GM12864 (cell line): ENCODE results near the gene PPM1J.
A peak's percentile ranks its signal among the peaks of the same experiment; 100 is the strongest.

ENCODE experiments used
- DNase-seq: peaks from one replicate; pipeline ENCODE4 v3.0.0-alpha.2; 2011; ENCODE audit warnings: low read depth
- H3K4me3 ChIP-seq: 2 replicates; pipeline ENCODE4 v1.5.1; 2011; ENCODE audit warnings: mild to moderate bottlenecking, low read depth, low read length, control low read depth
- TF ChIP-seq, protein P1 (sequence below): IDR thresholded peaks from 2 replicates; pipeline ENCODE4 v1.5.1; 2011; ENCODE audit warnings: low read depth, mild to moderate bottlenecking, moderate library complexity, low read length, control low read depth, inconsistent platforms; ENCODE audit errors: missing control alignments

Gene PPM1J

DNA sequence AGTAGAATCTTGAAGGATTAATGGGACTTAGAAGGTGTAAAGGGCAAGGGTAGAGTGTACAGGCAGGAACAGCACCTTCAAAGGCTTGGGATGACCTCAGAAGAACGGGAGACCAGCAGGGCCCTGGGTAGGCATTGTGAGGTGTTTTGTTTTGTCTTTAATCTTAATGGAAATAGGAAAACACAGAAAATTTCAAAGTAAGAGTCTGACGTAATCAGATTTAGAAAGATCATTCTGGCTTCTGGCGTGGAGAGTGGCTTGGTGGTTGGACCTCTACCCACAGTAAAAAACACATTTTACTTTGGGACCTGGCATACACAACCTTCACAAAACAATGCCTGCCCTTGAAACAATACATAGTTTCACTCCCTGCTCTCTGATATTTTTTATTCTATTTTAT is 36.5 kb downstream of the PPM1J start:
- TF ChIP-seq, protein P1, sequence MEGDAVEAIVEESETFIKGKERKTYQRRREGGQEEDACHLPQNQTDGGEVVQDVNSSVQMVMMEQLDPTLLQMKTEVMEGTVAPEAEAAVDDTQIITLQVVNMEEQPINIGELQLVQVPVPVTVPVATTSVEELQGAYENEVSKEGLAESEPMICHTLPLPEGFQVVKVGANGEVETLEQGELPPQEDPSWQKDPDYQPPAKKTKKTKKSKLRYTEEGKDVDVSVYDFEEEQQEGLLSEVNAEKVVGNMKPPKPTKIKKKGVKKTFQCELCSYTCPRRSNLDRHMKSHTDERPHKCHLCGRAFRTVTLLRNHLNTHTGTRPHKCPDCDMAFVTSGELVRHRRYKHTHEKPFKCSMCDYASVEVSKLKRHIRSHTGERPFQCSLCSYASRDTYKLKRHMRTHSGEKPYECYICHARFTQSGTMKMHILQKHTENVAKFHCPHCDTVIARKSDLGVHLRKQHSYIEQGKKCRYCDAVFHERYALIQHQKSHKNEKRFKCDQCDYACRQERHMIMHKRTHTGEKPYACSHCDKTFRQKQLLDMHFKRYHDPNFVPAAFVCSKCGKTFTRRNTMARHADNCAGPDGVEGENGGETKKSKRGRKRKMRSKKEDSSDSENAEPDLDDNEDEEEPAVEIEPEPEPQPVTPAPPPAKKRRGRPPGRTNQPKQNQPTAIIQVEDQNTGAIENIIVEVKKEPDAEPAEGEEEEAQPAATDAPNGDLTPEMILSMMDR, result no peak
- H3K4me3 ChIP-seq, result no peak overlapping the region
- no peak for DNase-seq

DNA sequence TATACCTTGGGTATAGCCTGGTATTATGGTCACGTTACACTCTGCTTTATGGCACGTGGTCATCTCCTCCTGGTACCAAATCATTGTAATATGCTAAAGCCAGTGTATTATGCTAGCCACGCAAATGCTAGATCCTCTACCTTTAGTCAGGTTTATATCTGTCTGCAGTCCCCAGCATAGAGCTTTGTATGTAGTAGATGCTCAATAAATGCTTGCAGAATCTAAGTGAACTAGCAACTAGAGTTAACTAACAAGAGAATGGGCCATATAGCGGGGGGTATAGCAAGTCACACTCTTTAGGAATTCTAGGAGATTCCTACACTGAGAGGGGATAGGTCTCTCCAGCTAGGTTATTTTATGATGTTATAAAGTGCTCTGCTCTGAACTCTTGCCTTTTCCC is 37.6 kb downstream of the PPM1J start:
- DNase-seq, result no peak
- TF ChIP-seq, protein P1, result no peak
- H3K4me3 ChIP-seq, result no peak overlapping the region

DNA sequence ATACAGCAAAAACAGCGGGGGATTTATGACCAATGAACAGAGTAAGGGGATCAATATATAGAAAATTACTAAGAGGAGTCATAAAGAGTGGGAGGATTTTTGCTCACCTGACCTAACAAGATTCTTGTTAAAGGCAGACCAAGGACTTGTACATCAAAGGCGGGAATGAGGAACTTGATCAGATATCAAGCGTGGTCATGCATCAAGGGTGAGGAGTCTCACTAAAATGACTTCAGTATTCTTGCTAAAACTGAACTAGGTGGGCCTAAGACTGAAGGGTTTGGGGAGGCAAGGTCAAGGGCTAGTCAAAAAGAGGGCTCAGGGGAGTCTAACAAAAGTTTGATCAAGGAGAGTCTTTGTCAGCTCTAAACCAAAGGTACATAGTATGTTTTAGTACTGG is 38.6 kb downstream of the PPM1J start:
- TF ChIP-seq, protein P1, result no peak
- H3K4me3 ChIP-seq, result no peak overlapping the region
- no peak for DNase-seq

DNA sequence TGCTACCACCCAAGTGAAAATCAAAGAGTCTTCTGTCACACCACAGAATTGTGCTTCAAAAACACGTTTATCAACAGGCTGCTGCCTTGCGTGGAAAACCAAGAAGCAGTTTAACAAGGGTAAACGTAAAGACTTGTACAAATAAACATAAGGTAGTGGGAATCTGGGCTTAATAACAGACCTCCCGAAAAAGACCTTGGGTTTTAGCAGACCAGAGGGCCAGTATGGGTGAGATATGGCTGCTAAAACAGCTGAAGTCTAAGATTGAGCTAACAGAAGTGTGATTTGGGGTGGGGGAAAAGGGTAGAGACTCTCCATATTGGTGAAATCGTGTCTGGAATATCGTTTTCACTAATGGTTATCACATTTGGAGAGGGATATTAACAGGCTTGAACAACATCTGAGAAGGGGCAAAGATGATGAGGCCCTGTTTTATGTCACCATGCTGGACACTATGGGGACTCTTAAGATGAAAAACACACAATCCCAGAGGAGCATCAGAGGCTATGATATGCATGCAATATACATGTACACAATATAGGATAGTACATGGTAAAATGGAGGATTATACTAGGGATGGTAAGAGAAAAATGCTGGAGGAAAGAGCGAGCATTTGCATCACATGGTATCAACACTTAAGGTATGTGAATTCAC is 39.3 kb downstream of the PPM1J start:
- H3K4me3 ChIP-seq, result peak overlapping the region; percentile 92
- DNase-seq, result no peak
- TF ChIP-seq, protein P1, result no peak

DNA sequence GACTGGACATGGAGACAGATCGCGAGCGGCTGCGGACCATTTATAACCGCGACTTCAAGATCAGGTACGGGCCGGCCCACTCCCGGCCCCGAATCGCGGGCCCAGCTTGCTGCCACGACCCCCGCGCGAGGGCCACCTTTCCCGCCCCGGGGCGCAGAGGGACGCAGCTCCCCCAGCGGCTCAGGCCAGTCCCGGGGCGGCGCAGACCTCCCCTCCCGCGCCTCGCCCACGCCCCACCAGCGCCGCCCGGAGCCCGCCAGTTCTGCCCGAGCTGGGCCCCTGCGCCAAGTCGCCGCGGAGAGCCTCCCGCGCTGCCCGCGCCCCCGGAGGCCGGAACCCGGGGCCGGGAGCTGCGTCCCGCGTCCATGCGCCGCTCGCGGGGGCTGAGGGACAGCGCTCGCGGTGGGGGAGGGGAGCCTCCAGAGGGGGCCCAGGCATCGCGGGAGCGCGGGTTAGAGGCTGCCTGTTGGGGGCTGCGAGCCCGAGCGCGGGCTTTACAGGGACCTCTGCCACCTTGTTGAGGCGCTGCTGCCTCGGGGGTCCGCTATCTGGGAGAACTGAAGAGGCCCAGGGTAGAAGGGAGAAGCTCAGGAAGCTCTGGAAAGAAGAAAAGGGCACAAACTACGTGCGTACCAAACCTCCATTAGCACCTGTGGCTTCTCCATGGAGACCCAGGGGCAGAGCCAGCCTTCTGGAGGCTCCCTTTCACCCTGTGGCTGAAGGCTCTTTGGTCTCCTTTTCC is 40.0 kb downstream of the PPM1J start:
- H3K4me3 ChIP-seq, result peak overlapping the region; percentile 92
- TF ChIP-seq, protein P1, result peak; percentile 3
- no peak for DNase-seq

DNA sequence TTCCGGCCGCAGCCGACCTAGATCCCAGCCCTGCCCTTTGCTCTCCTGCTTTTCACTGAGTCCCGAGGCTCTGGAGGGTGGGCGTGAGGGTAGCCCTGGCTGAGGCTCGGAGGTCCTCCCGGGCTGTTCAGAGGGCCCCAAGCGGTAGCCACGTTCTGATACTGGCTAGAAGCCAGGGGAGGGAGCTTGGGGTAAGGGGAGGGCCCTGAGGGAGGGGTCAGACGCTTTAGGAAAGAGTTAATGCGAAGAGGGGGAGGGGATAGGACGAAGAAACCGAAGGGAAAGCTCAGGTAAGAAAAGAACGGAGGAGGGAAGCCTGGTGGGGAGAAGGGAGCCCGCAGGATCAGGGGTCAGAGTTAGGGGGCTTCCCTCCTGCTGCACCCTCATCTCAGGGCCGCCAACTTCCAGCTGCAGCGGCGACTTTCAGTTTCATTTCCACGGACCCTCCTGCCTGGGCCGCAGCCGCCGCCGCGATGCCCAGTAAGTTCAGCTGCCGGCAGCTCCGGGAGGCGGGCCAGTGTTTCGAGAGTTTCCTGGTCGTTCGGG is 40.6 kb downstream of the PPM1J start, which contains the start of gene MOV10:
Gene MOV10 (plus strand): TSS at position 220 of the 546 bp plus-strand sequence. CDS start 254 bp downstream, at position 474.
- TF ChIP-seq, protein P1, result no peak
- peak within 1 kb of the TSS; percentile 92 for H3K4me3 ChIP-seq
- DNase-seq, result peak; percentile 38
